C4-2B (cell line): ENCODE data around the gene RCAN3.

Source experiments
- ZFX ChIP-seq: fragments of 450-650 bp; IDR thresholded peaks from 2 replicates; pipeline ENCODE4 v1.6.1; 2017
- TF ChIP-seq, protein P1 (sequence below): fragments of 450-650 bp; conservative IDR thresholded peaks from 2 replicates; pipeline ENCODE4 v1.5.1; 2017; ENCODE audit warnings: mild to moderate bottlenecking

GRCh38 chr1:24513706-24514105 lies 11.1 kb downstream of the RCAN3 start:
- TF ChIP-seq, protein P1, sequence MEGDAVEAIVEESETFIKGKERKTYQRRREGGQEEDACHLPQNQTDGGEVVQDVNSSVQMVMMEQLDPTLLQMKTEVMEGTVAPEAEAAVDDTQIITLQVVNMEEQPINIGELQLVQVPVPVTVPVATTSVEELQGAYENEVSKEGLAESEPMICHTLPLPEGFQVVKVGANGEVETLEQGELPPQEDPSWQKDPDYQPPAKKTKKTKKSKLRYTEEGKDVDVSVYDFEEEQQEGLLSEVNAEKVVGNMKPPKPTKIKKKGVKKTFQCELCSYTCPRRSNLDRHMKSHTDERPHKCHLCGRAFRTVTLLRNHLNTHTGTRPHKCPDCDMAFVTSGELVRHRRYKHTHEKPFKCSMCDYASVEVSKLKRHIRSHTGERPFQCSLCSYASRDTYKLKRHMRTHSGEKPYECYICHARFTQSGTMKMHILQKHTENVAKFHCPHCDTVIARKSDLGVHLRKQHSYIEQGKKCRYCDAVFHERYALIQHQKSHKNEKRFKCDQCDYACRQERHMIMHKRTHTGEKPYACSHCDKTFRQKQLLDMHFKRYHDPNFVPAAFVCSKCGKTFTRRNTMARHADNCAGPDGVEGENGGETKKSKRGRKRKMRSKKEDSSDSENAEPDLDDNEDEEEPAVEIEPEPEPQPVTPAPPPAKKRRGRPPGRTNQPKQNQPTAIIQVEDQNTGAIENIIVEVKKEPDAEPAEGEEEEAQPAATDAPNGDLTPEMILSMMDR: no peak
- no peak for TF ChIP-seq ZFX
